ENCODE measurements around the gene NUP37. TPM values are rescaled to one million over a fixed set of nuclear protein-coding genes. Genes with fewer than 3 reads are reported as not detected.
"Not testable (repeated sequence)": the region's sequence is repeated elsewhere in the genome, so short reads cannot be mapped to it uniquely, and the experiment has no call there.

Gene NUP37
- total and polyA plus RNA-seq, 11 donors = 7.6 to 26.2 (median 16.1) TPM

DNA sequence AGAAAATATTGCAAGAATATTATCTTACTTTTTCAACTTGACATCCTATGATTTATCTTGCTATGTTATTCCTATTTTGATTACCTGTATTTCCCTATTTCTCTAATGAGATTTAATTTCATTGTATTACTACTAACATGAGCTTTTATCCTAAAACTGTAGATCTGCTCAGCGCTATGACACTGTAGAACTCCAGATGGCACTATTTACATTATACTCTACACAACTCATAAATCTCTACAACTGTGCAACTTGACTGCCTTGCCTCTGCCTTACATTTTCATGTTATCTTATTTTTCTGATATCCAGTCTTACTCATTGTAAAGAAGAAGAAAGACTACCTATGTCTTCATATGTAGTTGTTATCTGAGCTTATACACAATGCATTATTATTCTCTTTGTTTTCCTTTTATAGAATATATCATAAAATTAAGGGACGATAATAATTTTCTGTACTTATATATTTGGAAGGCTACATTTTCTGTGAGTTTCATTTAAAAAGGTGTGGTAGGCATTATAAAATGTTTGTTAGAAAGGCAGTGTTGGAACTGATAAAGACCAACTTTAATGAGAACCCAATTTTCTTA, 24.1 kb downstream of the NUP37 start:
- Histone ChIP-seq H3K27me3 (no peaks in the 10 kb centered on the region), H3K4me1 (peaks cover 0 to 13% (median 0%) of the 10 kb centered on the region in 12 donors), H3K4me3 (no peak overlapping the region), H3K36me3 (peaks cover 0 to 56% (median 41%) of the 10 kb centered on the region in 9 donors), H3K27ac (no peak overlapping the region), H3K9me3 (no peaks in the 10 kb centered on the region)
- TF ChIP-seq POLR2A (IDR thresholded peaks at IDR 0.05) = no peak
- TF ChIP-seq, protein P1, sequence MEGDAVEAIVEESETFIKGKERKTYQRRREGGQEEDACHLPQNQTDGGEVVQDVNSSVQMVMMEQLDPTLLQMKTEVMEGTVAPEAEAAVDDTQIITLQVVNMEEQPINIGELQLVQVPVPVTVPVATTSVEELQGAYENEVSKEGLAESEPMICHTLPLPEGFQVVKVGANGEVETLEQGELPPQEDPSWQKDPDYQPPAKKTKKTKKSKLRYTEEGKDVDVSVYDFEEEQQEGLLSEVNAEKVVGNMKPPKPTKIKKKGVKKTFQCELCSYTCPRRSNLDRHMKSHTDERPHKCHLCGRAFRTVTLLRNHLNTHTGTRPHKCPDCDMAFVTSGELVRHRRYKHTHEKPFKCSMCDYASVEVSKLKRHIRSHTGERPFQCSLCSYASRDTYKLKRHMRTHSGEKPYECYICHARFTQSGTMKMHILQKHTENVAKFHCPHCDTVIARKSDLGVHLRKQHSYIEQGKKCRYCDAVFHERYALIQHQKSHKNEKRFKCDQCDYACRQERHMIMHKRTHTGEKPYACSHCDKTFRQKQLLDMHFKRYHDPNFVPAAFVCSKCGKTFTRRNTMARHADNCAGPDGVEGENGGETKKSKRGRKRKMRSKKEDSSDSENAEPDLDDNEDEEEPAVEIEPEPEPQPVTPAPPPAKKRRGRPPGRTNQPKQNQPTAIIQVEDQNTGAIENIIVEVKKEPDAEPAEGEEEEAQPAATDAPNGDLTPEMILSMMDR (IDR thresholded peaks at IDR 0.05) = peak in 7 of 12 donors; percentile 14 to 42 (median 26)
- DNase-seq (no peak), ATAC-seq (no peak)
- intact Hi-C loops (cut with DNase I) = loop anchor here in 1 of 10 donors (10.0 kb wide), 1 partner anchor 669 kb away; no protein-coding TSS in a partner anchor
- WGBS, 4 donors = 84 to 91% (median 87%) methylated on average over 2 of the region's 2 CpGs

DNA sequence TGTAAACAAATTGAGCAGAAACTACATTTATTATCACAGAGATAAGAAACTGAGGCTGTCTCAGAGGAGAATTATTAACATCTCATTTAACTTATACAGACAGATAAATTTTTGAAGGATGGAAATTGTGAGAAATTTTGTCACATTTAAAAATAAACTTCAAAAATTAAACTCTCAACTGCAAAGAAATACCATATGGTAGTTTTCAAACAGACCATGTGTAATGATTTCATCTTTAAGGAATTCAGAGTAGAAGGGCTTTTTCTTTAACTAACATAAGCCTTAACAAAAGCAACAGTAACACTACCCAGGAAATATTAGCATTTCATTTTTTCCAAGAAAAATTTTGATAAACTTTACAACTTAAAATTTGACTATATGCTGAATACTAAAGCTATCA, 26.6 kb downstream of the NUP37 start:
- Histone ChIP-seq H3K4me3 (no peak overlapping the region), H3K27me3 (no peaks in the 10 kb centered on the region), H3K36me3 (peaks cover 0 to 33% (median 22%) of the 10 kb centered on the region in 9 donors), H3K9me3 (no peaks in the 10 kb centered on the region), H3K27ac (no peak overlapping the region), H3K4me1 (peaks cover 0 to 13% (median 0%) of the 10 kb centered on the region in 12 donors)
- DNase-seq (no peak), ATAC-seq (no peak)
- intact Hi-C loops (cut with DNase I) = loop anchor here in 1 of 10 donors (10.0 kb wide), 1 partner anchor 671 kb away; no protein-coding TSS in a partner anchor
- no peak for TF ChIP-seq POLR2A (IDR thresholded peaks at IDR 0.05)
- TF ChIP-seq, protein P1 (IDR thresholded peaks at IDR 0.05) = no peak

DNA sequence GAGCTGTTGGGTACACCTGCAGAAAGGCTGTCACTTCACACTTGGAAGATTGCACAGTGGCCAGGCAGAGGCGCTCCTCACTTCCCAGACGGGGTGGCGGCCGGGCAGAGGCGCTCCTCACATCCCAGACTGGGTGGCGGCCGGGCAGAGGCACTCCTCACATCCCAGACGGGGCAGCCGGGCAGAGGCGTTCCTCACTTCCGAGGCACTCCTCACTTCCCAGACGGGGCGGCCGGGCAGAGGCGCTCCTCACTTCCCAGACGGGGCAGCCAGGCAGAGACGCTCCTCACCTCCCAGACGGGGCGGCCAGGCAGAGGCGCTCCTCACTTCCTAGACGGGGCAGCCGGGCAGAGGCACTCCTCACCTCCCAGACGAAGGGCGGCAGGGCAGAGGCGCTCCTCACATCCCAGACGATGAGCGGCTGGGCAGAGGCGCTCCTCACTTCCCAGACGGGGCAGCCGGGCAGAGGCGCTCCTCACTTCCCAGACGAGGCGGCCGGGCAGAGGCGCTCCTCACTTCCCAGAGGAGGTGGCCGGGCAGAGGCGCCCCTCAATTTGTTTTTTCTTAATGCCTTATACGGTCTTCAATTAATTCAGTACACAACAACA, 30.6 kb downstream of the NUP37 start:
- H3K9me3 ChIP-seq; H3K27me3 ChIP-seq; H3K27ac ChIP-seq; intact Hi-C loops (cut with DNase I); ATAC-seq; H3K4me3 ChIP-seq: not testable (repeated sequence)
- Histone ChIP-seq H3K36me3 (peaks cover 0 to 23% (median 16%) of the 10 kb centered on the region in 9 donors), H3K4me1 (peaks cover 0 to 13% (median 0%) of the 10 kb centered on the region in 12 donors)
- peak in 1 of 5 donors; percentile 37 for DNase-seq
- 92 to 98% (median 98%) methylated on average over 22 to 38 of the region's 38 CpGs for WGBS, 4 donors

DNA sequence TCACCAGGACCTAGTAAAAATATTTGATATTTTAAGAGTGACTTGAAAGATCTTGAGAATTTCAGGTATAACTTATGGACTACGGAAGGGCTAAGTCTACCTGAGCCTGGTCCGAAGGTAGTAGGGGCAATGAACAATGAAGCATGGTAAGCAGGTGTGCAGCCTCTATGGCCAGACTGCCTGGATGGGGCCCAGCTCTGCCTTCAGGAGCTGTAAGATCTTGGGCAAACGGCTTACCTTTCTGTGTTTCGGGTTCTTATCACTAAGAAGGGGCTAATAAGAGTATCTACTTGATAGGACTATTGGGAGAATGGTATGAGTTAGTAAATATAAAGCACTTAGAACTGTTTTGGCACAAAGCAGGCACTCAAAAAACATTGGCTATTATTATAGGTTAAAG, 39.1 kb downstream of the NUP37 start:
- H3K27ac ChIP-seq = no peak overlapping the region
- H3K9me3 ChIP-seq = no peaks in the 10 kb centered on the region
- H3K27me3 ChIP-seq = no peaks in the 10 kb centered on the region
- intact Hi-C loops (cut with DNase I) = no loop called here
- no peak overlapping the region for H3K4me3 ChIP-seq
- ATAC-seq = no peak
- H3K36me3 ChIP-seq = peaks cover 0 to 95% (median 89%) of the 10 kb centered on the region in 9 donors
- TF ChIP-seq, protein P1 (IDR thresholded peaks at IDR 0.05) = no peak
- TF ChIP-seq POLR2A (IDR thresholded peaks at IDR 0.05) = no peak
- DNase-seq = no peak
- 91 to 96% (median 93%) methylated on average over 4 of the region's 4 CpGs for WGBS, 4 donors
- no peaks in the 10 kb centered on the region for H3K4me1 ChIP-seq

DNA sequence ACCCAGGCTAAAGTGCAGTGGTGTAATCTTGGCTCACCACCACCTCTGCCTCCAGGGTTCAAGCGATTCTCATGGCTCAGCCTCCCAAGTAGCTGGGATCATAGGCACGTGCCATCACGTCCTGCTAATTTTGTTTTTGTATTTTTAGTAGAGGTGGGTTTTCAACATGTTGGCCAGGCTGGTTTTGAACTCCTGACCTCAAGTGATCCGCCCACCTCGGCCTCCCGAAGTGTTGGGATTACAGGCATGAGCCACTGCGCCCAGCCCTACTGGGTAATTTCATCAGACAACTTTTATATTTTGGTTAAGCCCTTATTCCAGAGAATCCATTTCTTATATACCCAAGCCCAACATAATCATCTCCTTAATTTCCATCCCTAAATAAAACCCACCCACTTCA, 47.8 kb downstream of the NUP37 start:
- H3K9me3 ChIP-seq; DNase-seq; ATAC-seq; H3K27ac ChIP-seq; H3K4me3 ChIP-seq; H3K27me3 ChIP-seq; intact Hi-C loops (cut with DNase I): not testable (repeated sequence)
- Histone ChIP-seq H3K4me1 (peaks cover 0 to 33% (median 0%) of the 10 kb centered on the region in 12 donors), H3K36me3 (peaks cover 0 to 43% (median 35%) of the 10 kb centered on the region in 9 donors)
- 88 to 95% (median 91%) methylated on average over 7 of the region's 7 CpGs for WGBS, 4 donors
